K562 (cell line): ENCODE results near the gene GP1BB. TPM values are rescaled to one million over a fixed set of nuclear protein-coding genes. Genes with fewer than 3 reads are reported as not detected.

Experiments
- CBFA2T2 ChIP-seq: fragments of 450-650 bp; conservative IDR thresholded peaks from 2 replicates; pipeline ENCODE4 v1.6.1; 2017; ENCODE audit warnings: mild to moderate bottlenecking
- CBFB ChIP-seq: sonication (generic); formaldehyde crosslinking; IDR thresholded peaks from 2 replicates; pipeline ENCODE4 v1.4.0; 2020; ENCODE audit warnings: mild to moderate bottlenecking, missing genetic modification reagents
- CHD2 ChIP-seq: IDR thresholded peaks from 2 replicates; pipeline ENCODE4 v1.6.1; 2011; ENCODE audit warnings: low read depth, low read length
- COPS2 ChIP-seq: fragments of 450-650 bp; conservative IDR thresholded peaks from 2 replicates; pipeline ENCODE4 v1.6.1; 2016; ENCODE audit warnings: mild to moderate bottlenecking, moderate library complexity
- DACH1 ChIP-seq: fragments of 450-650 bp; IDR thresholded peaks from 2 replicates; pipeline ENCODE4 v1.6.1; 2018; ENCODE audit not compliant: partially characterized antibody
- HDAC6 ChIP-seq: IDR thresholded peaks from 2 replicates; pipeline ENCODE4 v1.6.1; 2012; ENCODE audit warnings: low read depth, mild to moderate bottlenecking, control low read depth, inconsistent platforms, low read length, moderate library complexity
- NFYB ChIP-seq: IDR thresholded peaks from 2 replicates; pipeline ENCODE4 v1.6.1; 2011; ENCODE audit warnings: mild to moderate bottlenecking, moderate library complexity; ENCODE audit not compliant: insufficient read length; ENCODE audit errors: extremely low read depth
- PTTG1 ChIP-seq: fragments of 450-650 bp; IDR thresholded peaks from 2 replicates; pipeline ENCODE4 v1.6.1; 2016; ENCODE audit warnings: low read depth, mild to moderate bottlenecking, missing genetic modification characterization, missing compliant biosample characterization
- RERE ChIP-seq: sonication (generic); formaldehyde crosslinking; IDR thresholded peaks from 2 replicates; pipeline ENCODE4 v1.8.0; 2023; ENCODE audit warnings: missing genetic modification reagents, mild to moderate bottlenecking, borderline replicate concordance
- TSC22D4 ChIP-seq: fragments of 450-650 bp; IDR thresholded peaks from 2 replicates; pipeline ENCODE4 v1.6.1; 2016; ENCODE audit warnings: missing genetic modification characterization, missing biosample characterization, control low read depth
- YY1 ChIP-seq, 3 experiments: IDR thresholded peaks; 2 replicates each; pipeline ENCODE4 v1.6.1; 2011; ENCODE audit warnings: low read length in 2 of 3, mild to moderate bottlenecking in 2 of 3, moderate library complexity in 2 of 3, borderline replicate concordance in 1 of 3, control low read depth in 1 of 3, low read depth in 1 of 3; ENCODE audit not compliant: insufficient read depth in 3 of 3, insufficient replicate concordance in 2 of 3, control insufficient read depth in 1 of 3, insufficient read length in 1 of 3; ENCODE audit errors: extremely low read depth in 1 of 3
- ZNF311 ChIP-seq: fragments of 250-450 bp; sonication (Bioruptor Pico); IDR thresholded peaks from 2 replicates; pipeline ENCODE4 v1.4.0; 2020; ENCODE audit warnings: mild to moderate bottlenecking, moderate library complexity
- ZNF695 ChIP-seq: fragments of 450-650 bp; formaldehyde crosslinking; IDR thresholded peaks from 2 replicates; pipeline ENCODE4 v1.4.0; 2020; ENCODE audit warnings: mild to moderate bottlenecking, moderate library complexity
- polyA plus RNA-seq, 8 experiments: library from polyadenylated mRNA; depleted of rRNA in 4 of 8; stranded (reverse) in 5 of 8; unstranded in 3 of 8; fragments of >200 nt; fragmentation: Nextera tagmentation in 2 of 8; fragmentation: Illumina TruSeq in 1 of 8; extraction: Ambion mirVana in 2 of 8; extraction: Trizol in 1 of 8; gene quantifications; 2 replicates each; pipeline versions ENCODE4 v1.2.1 to v1.2.3, GENCODE V29; 2011 to 2014; ENCODE audit warnings: inconsistent platforms in 1 of 8, missing spikeins in 1 of 8
- total RNA-seq, 7 experiments: library from RNA; depleted of rRNA in 6 of 7; stranded (reverse); fragments of >200 nt in 6 of 7; fragmentation: Illumina TruSeq in 2 of 7; extraction: Trizol in 2 of 7; gene quantifications; 2 replicates each; pipeline versions ENCODE4 v1.2.1 to v1.2.3, GENCODE V29; 2011 to 2021; ENCODE audit warnings: low replicate concordance in 1 of 7
- TF ChIP-seq, protein P1 (sequence below): fragments of 250-450 bp; sonication (Bioruptor Pico); IDR thresholded peaks from 2 replicates; pipeline ENCODE4 v1.5.0; 2021; ENCODE audit warnings: mild to moderate bottlenecking, moderate library complexity
- TF ChIP-seq, protein P2 (sequence below): fragments of 250-450 bp; sonication (Bioruptor Pico); IDR thresholded peaks from 2 replicates; pipeline ENCODE4 v1.5.1; 2021; ENCODE audit warnings: mild to moderate bottlenecking

The GP1BB gene
- total and polyA plus RNA-seq, 9 of the 15 experiments (the other 6 are each of a cell fraction or from before 2014, with no cell fraction given) = 0.69 to 162 (median 2.8) TPM

- TF ChIP-seq NFYB = no peak
- no peak for TF ChIP-seq CBFB (CRISPR knock-in tag)
- TF ChIP-seq, protein P1, sequence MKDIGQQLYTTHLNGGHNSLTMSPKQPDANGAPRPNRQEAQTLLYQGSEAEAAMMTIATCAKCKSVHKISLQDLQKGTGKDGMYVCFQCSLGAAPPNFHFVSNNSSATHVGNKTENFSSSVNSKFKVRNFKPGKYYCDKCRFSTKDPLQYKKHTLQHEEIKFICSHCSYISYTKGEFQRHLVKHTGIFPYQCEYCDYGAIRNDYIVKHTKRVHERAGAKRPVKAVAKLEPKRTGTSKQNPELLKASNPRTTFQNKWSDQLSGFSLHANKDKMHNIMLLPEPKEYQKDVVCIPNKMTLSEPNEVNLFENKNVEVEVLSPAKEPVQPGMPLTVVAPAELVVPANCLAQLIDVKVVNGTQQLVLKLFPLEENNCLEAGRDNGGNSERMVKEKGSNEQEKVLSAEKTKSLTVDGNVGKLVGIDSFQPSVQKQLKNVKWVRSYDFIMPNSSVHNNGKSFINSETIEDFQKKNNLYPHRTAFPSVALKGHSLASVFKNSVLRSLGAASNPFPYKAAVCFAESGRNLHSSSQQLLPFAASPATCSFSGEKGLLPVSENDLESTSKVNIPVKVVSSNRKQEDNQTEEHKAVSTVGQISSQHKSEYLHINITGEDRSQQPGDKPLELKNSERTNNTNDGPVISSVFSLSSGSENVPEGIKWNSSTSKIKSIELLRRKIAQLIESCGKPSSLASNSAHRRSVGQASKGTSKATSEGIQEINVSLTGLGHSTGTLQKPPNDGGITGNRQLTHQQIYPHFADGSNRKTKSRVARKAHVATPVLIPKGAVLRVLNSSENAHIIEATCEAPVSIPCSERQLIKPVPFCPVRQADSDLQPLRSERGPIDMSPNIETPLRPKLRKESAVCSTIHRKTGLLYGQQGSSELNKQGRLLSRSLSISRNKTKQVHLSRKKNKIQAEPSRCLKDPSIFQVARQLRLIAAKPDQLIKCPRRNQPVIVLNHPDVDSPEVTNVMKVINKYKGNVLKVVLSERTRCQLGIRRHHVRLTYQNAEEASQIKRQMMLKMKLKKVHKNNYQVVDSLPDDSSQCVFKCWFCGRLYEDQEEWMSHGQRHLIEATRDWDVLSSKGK (CRISPR knock-in tag) = no peak
- TF ChIP-seq ZNF695 (CRISPR knock-in tag) = no peak
- 0 out of 2 replicates have a peak, but pooled peaks have one; percentile 77 for TF ChIP-seq HDAC6
- TF ChIP-seq TSC22D4 (tag) = no peak
- TF ChIP-seq DACH1 = no peak
- TF ChIP-seq COPS2 = no peak
- TF ChIP-seq YY1 (IDR thresholded peaks at IDR 0.05; ENCODE audit: borderline replicate concordance in 1 of 3, control insufficient read depth in 1 of 3, extremely low read depth in 1 of 3, insufficient read depth in 3 of 3, insufficient read length in 1 of 3, insufficient replicate concordance in 2 of 3, low read depth in 1 of 3, low read length in 2 of 3) = no peak
- TF ChIP-seq PTTG1 = no peak
- no peak for TF ChIP-seq CHD2
- TF ChIP-seq RERE (CRISPR knock-in tag) = no peak
- TF ChIP-seq, protein P2, sequence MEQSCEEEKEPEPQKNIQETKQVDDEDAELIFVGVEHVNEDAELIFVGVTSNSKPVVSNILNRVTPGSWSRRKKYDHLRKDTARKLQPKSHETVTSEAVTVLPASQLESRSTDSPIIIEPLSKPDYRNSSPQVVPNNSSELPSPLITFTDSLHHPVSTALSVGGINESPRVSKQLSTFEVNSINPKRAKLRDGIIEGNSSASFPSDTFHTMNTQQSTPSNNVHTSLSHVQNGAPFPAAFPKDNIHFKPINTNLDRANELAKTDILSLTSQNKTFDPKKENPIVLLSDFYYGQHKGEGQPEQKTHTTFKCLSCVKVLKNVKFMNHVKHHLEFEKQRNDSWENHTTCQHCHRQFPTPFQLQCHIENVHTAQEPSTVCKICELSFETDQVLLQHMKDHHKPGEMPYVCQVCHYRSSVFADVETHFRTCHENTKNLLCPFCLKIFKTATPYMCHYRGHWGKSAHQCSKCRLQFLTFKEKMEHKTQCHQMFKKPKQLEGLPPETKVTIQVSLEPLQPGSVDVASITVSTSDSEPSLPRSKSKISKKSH (CRISPR knock-in tag) = no peak
- no peak for TF ChIP-seq ZNF311
- no peak for TF ChIP-seq CBFA2T2
These were observed 9.6 kb upstream of the GP1BB start (continued) for GRCh38 chr22:19713650-19714311.
